Stimulated activated CD4-positive, alpha-beta T cell treated with anti-CD3 and anti-CD28 coated beads, Interleukin-4, amount 100 ng/mL, for 24 hours (primary cell): Measurements from ENCODE around the gene ZMIZ1.

Experiments used
- DNase-seq: peaks from one replicate; pipeline ENCODE4 v3.0.0-alpha.2; 2020

The ZMIZ1 gene

DNA sequence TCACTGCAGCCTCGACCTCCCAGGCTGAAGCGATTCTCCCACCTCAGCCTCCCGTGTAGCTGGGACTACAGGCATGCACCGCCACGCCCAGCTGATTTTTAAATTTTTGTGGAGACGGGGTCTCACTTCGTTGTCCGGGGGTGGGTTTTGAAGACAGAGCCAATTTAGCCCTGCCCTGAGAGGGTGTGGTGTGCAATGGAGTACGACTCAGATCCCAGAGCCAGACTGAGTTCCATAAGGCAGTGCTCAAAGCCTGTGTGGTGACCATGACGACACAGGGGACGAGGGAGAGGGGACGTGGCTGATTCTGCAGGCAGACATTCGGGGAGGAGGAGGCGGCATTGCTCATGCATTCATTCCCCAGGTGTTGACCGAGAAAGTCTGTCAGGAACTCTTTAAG, 72.1 kb downstream of the ZMIZ1 start:
- DNase-seq: no peak

GRCh38 chr10:79142064-79142491, 73.3 kb downstream of the ZMIZ1 start:
- no peak for DNase-seq

- DNase-seq: no peak
Measured at GRCh38 chr10:79142522-79143309, 74.0 kb downstream of the ZMIZ1 start.

DNA sequence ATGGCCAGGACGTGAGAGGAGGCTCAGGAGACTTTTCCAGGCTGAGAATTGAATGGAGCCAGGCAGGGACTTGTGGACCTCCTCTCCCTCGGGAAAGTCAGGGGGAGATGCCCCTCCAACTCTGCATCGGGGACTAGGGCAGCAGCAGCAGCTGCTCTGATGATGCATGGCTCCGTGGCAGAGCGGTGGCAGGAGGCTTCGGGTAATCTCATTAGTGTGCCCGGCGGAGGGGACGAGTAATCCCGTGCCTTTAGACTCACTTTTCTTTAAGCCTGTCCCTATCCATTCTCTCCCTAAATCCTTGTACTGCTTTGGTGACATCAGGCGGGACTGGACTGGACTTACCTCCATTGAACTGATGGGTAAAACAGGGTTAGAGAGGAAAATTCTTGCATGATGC, 75.1 kb downstream of the ZMIZ1 start:
- DNase-seq: no peak

- no peak for DNase-seq
Measured at GRCh38 chr10:79144351-79145173, 75.8 kb downstream of the ZMIZ1 start.

DNA sequence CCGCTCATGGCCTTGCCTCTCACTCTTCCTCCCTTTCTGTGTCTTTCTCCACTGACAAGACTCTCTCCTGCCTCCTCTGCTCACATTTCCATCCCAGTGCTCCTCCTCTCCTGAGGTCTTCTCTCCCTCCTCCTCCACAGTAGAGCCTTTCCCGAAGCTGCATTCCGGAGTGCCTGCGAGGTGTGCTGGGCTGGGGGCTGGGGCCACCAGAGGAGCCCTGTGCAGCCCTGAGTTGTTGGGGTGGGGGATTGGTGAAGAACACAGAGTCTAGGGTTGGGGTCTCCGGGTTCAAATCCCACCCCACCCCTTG, 76.4 kb downstream of the ZMIZ1 start:
- no peak for DNase-seq

- DNase-seq: no peak
Measured at GRCh38 chr10:79145517-79146470, 77.0 kb downstream of the ZMIZ1 start.

DNA sequence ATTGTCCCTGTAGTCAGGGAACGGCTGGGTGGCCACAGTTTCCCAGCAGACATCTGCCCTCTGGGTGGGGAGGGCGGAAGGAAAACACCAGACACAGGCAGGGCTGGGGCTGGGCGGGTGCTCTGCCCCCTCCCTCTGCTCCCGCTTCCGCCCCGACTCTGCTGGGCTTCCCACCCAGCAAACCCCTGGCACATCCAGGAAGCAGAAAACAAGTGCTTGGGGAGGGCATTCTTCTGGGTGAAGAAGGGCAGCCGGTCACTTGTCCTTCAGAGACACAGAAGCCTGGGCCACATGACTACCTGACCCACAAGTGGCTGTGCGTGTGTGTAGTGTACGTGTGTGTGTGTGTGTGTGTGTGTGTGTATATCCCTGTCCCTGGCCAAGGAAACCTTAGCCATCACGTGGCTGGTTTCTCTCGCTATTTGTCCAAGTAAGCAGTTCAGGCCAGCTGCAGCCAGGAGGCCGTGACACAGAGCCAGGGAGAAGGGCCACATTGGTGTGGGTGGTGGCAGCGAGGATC, 77.9 kb downstream of the ZMIZ1 start:
- no peak for DNase-seq

DNA sequence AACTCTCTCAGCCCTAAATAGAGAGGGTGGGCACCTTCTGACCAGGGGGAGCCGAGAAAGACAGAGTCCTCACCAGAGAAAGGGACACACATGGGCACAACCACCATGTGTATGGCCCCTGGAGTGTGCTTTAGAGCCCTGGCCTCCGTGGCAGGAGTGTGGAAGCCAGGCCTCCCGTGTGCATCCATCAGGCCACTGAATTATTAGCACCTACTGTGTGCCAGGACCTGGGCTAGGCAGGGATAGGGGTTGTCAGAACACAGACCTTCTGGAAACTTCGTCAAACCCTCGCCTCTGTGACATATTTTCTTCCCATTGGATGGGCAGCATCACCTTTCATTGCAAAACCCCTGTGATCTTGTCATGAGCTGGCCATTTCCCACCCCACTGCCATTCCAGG, 78.5 kb downstream of the ZMIZ1 start:
- no peak for DNase-seq

DNA sequence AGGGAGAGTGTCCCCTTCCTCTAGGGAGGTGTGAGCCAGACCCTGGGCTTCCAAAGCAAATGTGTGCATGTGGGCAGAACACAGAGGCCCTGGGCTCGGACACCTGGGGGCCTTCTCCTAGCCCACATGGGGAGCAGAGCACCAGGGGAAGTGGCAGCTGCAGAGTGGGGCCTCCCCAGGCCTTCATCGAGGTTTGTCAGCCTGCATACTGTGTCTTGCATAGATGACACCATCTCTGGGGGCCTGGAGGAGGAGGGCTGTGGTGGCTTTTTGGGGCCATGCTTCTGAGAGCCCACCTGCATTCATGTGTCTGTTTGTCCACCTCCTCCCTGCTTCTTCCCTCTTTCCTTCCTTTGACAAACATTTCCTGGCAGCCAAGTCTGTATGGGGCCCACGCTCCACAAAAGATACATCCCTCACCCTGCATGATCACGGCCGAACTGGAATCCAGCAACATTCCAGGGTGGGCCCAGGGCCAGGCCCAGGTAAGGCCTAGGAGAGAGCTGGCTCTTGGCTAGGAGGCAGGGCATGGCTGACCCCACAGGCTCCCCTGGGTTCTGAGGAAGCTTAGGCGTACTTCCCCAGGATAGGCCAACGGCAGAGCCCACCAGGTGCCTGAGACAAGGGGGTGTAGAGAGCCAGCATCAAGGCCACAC, 79.2 kb downstream of the ZMIZ1 start:
- no peak for DNase-seq

GRCh38 chr10:79148452-79149344, 79.9 kb downstream of the ZMIZ1 start:
- DNase-seq: no peak

DNA sequence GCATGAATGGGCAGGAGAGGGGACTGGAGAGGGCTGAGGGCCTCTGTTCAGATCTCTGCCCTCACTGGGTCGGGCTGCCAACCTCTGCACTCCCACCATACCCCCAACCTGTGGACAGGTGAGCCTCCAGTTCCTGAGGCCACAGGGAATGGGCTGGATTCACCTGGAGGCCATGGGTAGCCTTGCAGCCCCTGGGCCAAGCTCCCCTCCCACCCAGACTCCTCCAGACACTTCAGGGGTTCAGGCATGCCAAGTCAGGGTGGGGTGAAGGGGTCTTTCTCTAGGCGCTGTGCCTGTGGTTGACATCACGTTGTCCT, 80.5 kb downstream of the ZMIZ1 start:
- DNase-seq: no peak

GRCh38 chr10:79149662-79150443, 81.1 kb downstream of the ZMIZ1 start:
- DNase-seq: peak; percentile 39

GRCh38 chr10:79150444-79150754, 81.6 kb downstream of the ZMIZ1 start:
- no peak for DNase-seq

- DNase-seq: no peak
Measured at GRCh38 chr10:79152423-79152817, 83.7 kb downstream of the ZMIZ1 start.

DNA sequence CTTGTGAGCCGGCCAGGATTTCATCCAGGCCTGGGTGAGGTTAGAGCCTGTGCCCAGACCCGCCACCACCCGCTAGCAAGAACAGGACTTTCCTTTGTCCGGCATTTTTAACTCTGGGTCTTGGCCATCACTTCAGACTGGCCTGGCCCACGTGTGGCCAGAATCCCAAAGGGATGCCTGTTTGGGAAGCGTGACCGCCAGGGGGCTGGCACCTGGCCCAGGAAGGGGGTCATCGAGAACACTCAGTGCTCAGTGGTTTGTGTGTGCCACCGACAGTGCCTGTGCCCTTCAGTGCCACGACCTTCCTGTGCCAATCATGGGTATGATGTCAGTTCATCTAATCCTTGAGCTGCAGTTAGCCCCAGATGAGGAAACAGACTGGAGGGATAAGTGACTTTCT, 85.0 kb downstream of the ZMIZ1 start:
- no peak for DNase-seq

DNA sequence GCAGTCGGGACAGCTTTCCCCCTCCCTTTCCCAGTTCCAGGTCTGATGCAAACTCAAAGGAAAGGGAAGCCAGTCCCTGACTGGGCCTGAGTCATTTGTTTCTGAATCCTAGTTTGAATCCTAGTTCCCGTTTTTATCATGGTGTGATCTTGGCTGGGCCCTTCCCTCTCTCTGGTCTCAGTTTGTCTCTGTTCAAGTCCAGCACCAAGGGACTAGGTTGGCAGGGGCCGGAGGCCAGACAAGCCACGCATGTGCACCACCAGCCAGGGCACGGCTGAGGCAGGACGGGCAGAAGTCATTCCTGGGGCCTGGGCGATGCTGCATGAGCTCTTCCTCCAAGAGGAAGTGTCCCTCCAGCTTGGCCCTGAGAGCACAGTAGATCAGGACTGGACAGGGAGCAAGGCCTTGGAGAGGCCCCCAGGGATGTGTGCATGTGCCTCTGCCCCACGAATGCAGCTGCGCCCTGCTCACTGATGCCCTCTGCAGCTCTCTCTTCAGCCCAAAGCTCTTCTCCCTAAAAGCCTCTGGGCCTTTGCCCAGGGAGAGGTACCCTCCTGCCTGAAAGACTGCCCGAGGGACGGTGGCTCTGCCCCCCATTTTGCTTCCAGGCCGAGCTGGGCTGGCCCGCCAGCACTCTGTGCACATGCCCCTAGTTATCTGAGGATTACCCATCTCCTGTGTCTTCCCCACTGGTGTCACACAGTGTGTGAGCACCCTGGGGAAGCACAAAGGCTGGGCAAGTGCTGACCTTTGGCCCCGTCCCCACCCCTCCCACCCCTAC, 86.7 kb downstream of the ZMIZ1 start:
- DNase-seq: no peak

DNA sequence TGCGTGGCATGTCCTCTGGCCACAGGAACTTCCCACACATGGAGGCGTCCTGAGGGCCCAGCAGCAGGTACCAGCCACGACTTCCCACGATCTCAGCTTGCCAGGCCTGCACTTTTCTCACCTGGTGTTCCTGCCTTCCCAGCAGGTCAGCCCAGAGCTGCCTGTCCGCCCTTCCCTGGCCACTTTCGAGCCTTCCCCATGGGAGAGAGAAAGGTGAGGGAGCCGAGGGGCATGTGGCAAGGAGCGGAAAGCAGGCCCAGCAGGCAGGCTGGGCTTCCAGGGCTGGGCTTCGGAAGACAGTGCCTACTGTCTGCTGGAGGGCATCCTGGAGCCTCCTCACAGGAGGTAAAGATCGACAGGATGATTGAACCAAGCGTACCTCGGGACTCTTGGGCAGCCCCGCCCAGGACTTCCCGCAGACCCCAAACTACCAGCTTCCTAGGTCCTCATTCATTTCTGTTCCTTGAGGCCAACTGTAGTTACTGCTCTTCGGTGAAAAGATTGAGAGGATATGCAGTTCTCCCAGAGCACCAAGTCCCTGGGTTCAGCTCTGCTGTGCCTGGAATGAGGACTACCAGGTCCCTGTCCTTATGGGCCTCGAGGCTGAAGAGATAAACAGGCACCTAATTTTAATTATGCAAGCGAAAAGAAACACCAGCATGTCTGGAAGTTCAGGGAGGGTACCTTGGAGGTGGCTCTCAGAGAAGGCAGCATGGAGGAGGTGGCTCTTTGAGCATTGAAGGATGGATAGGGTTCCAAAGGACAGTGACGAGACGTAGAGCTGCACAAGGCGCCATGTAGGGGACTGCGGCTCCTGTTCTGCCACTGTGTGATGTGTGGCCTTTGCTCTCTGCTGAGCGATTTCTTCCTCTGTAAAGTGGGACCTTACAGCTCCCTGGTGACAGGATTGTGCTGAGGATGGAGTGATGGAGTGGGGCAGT, 87.8 kb downstream of the ZMIZ1 start:
- DNase-seq: no peak

DNA sequence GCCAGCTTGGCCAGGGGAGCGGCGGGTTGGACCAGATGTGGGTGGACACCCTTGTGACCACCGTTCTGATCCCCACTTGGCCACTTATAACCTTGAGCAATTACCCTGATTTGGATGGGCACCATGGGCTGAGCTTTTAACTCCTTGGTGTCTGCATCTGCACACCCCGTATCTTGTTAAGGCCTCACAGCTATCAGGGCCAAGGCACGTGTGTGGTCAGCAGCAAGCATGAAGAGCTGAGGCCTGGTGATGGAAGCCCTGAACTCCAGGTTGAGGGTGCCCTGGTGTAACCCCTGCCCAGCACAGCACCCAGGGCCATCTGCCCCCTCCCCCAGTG, 89.2 kb downstream of the ZMIZ1 start:
- DNase-seq: no peak
